GM12878 (cell line): ENCODE measurements around the gene APLP2.

ENCODE experiments used
- ELK1 ChIP-seq: IDR thresholded peaks from 2 replicates; pipeline ENCODE4 v1.6.1; 2012; ENCODE audit warnings: low read depth, low read length, improper control_type of control experiment
- TCF7 ChIP-seq: IDR thresholded peaks from 2 replicates; pipeline ENCODE4 v1.6.1; 2014; ENCODE audit warnings: antibody characterized with exemption, borderline replicate concordance

GRCh38 chr11:130120045-130120444 lies 50.4 kb downstream of the APLP2 start:
- TF ChIP-seq TCF7 (no peak), ELK1 (no peak)
